HG03039 (cell line): ENCODE results near the gene CYBC1.
A peak's percentile ranks its signal among the peaks of the same experiment; 100 is the strongest.

Experiments used
- ATAC-seq: cut with Tn5 transposase; IDR thresholded peaks from one replicate; pipeline ENCODE4 v1.9.1; 2021; ENCODE audit warnings: mild to moderate bottlenecking, moderate library complexity; ENCODE audit not compliant: unreplicated experiment

The CYBC1 gene

DNA sequence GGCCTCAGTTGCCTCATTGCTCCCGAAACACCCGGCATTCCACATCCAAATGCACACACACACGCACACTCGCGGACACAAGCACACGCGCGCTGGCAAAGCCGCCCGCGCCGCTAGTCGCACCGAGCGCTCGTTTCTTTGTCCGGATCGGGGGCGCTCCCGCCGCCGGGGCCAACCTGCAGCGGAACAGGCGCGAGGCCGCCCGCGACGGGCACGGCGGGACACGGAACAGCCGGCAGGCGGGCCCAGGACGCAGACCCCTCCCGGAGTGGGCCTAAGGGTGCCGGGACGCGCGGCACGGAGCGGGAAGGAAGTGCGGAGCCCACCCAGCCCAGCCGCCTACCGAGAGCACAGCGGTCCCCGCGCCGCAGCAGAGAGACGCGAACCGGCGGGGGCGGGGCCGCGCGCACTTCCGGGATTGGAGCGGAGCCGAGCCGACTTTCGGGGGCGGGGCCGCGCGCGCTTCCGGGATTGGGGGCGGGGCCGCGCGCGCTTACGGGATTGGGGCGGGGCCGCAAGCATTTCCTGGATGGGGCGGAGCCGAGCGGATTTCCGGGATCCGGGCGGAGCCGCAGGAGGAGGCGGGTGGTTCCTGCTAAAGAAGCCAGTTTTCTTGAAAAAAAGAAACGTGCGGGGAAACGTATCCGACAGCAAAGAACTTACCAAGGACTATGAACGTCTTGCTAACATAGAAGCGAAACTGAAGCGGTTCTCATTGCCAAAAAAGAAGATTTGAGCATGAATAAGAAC is at the start of gene CYBC1:
Gene CYBC1, minus strand, starts transcription at position 396 of the 750 bp plus-strand sequence. CDS start 1,498 bp downstream, outside the sequence.
- peak; percentile 73 for ATAC-seq

DNA sequence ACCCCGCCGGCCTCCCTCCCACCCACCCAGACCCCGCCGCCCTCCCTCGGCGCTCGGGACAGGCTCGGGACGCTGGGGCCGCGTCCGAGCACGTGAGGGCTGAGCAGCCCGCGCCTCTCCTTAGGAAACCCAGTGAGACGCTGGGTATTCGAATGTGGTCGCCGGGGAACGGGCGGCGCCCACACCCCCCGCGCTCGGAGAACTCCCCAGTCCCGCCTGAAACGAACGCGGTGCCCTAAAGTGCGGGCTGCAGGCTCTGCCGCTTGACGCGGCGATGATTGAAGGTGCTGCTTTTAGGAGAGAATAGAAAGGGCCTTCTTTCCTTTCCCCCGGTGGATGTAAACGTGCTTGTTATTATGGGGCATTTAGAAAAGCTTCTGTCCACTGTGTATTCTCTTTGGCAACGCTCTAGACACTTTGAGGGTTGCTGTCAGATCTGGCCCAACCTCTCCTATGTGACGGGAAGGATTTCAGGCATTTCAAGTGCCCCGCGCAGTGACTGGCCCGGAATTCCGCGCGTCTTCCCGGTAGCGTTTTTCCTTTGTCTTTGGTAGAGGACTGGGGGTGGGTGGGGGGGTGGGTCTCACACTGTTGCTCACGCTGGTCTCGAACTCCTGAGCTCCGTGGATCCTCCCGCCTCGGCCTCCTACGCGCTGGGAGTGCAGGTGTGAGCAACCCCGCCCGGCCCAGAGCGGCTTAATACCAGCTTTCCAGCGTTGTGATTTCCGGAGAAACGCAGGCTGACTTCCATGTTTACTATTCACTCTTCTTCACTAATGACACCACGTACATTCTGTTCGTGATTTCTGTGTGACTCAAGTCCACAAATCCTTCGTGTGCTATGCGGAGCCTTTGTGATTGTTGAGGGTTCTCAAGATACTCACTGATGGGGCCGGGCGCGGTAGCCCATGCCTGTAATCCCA is 47.2 kb upstream of the CYBC1 start:
- no peak for ATAC-seq

DNA sequence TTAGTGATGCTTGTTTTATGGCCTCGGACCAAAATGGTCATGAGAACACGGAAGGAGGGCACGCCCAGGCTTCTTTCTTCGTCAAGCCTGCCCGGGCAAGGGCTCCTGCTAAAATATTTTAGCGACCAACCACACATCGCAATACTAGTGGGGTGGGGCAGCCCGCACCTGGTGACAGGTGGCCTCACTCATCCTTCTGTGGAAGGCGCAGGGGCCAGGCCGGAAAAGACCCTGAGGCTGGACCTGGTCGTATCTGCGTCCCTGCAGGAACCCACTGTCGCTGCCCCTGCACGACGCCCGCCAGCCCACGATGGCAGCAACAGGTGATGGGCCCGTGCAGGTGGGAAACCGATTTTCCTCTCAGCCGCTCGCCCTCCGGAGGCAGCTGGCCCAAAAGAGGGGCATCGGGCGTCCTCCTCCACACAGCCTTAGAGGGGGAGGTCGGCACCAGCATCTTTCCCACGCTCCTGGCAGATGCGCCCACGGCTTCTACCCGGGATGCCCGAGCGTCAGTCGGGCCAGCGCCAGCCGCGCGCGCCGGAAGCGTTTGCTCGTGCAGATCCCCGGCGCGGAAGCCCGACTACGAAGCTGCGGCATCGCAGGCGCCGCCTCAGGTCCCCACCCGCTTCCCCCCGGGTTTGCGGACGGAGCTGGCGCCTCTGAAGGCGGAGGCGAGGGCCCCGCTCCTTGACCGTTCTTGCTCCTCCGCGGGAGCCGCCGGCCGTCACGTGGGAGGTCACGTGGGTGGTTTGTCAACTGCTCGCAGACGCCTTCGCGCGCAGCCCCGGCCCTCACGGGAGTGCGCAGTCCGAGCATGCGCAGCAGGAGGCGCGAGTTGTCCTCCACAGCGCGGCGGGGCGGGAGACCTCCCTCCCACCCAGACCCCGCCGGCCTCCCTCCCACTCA is 46.2 kb upstream of the CYBC1 start:
- peak; percentile 50 for ATAC-seq

DNA sequence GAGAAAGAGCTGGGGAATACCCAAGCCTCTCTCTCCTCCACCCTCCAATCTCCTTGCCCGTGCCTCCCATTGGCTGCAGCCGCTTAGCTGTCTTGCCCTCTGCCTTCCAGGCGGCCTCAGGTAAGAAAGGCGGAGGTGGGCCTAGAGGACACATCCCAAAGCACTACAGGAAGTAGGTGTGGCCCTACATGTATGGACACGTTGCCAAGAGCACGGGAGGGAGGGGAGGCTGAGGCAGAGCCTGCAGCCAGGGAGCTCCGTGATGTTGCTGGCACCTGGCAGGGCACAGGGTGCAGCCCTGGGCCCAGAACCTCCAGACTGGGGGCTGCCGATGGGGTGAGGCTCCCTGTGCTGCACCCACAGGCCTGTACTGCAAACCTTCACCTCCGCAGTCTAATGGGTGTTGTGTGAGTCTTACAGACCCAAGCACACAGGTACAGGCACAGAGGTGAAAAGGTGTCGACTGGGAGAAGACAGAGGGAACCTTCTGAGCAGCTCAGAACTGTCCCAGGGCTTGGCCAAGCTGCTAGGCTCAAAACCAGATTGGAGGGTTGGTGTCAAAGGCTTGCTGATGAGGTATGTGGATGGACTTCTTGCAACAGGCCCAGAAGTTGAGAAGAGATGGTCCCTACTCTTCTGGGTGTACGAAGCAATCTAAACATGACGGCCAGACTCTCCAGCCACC is 45.4 kb upstream of the CYBC1 start:
- ATAC-seq, result no peak

DNA sequence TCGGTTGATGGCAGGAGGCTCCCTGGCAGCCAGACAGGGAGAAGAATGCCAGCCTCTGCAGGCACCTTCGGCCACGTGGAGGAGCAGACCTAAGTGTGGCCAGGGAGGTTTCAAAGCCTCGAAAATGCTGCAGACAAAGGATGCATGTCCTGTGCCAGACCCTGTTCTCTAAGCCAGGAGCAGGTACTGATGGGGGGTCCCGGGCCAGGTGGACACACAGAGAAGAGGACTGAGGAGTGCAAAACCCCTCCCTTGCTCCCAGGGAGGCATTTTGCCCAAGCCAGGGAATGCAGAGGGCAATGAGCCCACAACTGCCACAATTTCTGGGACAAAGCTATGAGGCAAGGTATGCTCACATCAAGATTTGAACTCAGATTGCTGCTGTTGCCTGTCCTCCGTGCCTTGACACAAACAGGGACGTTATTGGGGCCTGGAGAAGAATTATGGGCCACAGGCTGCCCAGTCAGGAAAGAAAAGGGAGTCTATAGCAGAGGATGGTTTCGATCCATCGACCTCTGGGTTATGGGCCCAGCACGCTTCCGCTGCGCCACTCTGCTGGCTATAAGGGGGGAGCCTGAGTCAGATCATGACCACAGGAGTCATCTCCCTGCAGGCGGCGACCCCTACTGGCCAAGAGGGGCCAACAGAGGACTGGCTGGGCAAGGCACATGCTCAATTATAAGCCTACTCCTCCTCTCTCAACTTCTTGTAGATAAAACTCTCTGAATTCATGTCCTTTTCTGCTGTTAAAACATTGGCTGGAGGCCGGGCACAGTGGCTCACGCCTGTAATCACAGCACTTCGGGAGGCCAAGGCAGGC is 43.9 kb upstream of the CYBC1 start:
- peak; percentile 48 for ATAC-seq

DNA sequence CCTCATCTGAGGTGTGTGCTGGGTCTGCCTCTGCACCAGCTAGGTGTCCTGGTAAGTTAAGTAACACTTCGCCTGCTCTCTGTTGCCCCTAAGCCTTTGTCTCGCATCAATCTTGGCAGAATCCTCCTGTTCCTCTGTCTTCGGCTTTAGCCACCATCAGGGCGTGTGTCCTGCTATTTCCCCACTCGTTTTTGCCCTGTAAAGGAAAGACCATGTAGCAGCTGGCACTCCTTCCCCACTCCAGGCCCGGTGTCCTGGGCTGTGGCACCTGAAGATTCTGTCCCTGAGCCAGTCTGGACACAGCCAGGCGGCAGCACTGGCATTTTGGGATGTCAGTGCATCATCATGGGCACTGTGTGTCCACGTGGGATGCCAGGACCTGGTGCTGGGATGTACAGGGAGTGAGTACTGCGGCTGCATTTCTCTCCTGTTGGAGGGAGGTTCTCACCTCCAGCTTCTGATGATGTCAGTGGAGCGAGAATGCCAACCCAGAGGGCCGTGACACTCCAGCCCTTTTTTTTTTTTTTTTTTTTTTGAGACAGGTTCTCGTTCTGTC is 42.8 kb upstream of the CYBC1 start:
- no peak for ATAC-seq

DNA sequence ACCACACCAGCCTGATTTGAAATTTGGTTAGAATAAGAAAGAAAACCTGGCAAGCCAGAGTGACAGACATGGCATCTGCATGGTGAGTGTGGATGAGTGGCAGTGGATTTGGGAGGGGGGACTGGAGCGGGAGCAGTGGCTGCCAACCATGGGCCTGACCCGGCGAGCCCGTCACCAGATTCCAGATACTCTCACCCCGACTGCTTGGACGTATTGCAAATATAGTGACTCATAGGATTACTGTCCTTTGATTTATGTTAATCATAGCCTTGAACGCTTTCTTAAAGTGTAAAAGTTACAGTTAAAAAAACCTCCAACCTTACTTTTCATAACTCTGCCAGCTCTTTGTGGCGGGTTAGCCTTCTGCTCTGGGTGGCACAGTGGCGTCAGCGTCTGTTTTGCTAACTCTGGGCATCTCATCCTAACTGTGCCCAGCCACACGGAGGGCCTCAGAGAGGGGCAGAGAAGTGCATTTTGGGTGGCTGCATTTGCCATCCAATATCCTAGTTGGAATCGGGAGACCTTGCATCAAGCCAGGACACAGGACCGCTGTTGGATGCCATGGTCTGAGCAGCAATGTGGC is 42.2 kb upstream of the CYBC1 start:
- ATAC-seq, result no peak

DNA sequence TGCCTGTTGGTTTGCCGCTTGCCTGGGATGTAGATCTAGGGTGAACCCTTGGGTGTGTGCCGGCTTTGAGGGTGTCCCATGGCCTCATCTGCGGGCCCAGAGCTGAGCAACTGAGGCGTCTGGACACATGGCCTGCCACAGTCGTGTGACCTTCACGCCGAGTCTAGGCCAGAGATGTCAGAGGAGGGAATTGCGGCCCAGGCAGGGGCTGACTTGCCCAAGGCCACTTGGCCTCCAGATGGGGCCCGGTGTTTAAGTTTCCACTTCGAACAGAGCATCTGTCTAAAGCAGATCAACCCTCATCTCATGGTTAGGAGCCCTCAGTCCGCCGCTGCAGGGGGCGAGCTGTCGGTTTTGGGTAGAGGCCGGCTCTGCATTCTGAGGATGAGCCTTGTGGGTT is 41.0 kb upstream of the CYBC1 start:
- ATAC-seq, result no peak

DNA sequence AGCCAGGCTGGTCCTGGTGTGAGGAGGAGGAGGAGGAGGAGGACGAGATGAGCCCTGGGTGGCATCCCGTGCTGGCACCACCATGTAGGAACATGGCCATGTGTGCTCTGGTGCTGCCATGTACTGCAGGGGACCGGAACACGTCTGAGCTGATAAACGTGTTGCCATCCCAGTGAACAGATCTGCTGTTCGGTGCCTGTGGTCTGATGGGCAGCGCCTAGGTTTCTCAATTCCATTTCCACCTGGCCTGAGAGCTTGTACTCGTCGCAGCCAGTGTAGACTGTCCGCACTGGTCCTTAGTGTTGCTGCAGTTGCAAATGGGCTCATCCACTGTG is 40.6 kb upstream of the CYBC1 start:
- no peak for ATAC-seq

DNA sequence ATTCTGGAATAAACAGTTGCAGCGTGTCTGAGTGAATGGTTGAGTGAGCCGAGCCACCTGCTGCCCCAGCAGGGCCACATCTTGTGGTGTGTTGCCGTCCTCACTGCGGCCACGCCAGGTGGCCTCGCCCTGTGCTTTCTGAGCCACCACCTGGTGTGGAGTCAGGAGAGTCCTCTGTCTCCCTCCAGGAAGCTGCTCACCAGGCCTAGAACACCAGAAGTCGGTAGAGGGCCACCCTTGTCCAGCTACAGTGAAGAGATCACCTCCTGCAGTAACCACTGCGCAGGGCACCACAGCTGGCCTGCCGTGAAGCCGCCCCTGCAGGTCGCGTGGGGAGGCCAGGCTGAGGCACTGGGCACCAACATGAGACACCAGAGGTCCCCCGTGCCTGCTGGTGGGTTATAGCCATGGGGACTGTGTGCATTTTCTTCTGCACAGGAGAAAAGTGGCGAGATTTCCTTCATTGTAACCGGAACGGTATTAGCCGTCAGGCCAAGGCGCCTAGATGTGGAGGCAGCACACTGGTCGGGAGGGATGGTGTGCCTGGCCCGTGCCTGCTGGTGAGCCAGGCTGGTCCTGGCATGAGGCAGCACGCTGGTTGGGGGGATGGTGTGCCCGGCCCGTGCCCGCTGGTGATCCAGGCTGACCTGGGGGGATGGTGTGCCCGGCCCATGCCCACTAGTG is 40.1 kb upstream of the CYBC1 start:
- no peak for ATAC-seq

DNA sequence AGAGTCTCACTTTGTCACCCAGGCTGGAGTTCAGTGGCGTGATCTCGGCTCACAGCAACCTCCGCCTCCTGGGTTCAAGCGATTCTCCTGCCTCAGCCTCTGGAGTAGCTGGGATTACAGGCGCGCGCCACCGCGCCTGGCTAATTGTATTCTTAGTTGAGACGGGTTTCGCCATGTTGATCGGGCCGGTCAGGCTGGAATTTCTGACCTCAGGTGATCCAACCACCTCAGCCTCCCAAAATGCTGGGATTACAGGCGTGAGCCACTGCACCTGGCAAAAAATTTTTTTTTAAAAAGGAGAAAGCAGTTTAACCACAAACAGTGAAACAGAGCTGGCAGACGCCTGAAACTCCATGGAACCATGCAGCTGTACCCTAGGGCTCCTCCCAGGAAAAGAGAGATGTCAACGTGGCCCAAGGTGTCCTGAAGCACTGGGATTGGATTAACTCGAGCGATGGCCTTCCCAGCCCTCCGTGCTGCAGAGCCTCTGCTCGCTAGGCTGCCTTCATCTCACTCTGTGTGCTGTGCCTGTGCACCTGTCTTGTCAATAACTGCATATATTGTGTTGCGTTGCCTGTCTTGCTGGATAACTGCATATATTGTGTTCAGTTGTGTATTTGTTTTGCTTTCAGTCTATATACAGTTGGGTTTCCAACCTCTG is 39.4 kb upstream of the CYBC1 start:
- ATAC-seq, result no peak

DNA sequence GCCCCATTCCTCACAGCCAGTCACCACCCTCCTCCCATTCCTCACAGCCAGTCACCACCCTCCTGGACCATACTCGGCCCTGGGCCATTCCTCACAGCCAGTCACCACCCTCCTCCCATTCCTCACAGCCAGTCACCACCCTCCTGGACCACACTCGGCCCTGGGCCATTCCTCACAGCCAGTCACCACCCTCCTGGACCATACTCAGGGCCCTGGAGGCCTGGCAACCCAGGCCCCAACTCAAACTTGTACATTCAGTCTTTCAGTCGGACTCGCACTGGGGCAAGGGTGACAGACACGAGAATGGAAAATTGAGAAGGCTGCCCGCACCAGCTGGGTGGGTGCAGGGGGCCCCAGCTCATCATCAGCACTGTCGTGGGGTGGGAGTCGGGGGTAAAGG is 38.6 kb upstream of the CYBC1 start:
- ATAC-seq, result no peak

DNA sequence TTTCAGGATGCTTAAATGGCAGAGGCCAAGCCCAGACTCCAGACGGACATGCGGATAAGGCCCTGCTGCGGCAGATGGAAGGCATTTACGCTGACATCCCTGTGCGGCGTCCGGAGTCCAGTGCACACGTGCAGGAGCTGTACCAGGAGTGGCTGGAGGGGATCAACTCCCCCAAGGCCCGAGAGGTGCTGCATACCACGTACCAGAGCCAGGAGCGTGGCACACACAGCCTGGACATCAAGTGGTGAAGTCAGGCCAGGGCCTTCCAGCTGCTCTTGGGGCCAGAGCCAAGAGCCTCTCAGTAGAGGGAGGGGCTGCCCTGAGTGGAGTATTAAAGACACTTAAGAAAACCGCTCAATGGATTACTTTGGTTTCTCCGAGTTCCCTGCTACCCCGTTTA is 37.4 kb upstream of the CYBC1 start:
- ATAC-seq, result no peak

DNA sequence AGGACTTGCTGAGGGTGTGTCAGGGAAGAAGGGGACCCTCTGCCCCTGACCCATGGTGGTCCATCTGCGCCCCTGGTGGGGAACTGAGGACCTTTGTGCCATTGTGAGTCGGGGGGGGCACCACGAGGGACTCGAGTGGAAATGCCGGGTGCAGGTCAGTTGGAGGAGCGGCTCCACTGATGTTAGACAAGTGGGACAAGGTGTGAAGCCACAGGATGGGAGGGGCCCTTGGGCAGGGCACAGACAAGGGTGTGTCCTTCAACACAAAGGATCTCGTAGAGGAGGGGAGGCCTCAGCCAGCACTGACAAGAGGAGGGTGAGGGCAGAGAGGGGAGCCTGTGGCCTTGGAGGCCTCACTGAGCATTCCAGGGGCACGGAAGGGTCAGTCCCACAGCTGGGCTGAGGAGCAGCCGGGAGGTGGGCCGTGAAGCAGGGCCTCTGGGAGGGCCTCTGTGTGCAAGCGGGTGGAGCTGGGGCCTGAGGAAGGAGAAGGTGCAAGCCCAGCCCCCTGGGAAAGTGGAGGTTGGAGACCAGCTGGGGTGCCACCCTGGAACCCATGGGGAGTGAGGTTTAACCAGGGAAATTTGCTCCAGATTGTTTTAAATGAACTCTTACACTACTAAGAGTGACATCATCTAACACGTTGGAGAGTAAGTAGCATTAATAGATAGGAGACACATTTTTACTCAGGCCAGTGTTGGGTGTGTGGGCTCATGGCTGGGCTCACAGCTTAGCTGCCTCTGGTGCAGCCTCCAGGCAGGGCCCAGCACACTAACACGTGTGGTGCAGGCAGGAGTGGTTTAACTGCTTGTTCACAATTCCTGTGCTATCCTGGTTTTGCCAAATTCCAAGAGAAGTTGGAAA is 35.9 kb upstream of the CYBC1 start:
- no peak for ATAC-seq

DNA sequence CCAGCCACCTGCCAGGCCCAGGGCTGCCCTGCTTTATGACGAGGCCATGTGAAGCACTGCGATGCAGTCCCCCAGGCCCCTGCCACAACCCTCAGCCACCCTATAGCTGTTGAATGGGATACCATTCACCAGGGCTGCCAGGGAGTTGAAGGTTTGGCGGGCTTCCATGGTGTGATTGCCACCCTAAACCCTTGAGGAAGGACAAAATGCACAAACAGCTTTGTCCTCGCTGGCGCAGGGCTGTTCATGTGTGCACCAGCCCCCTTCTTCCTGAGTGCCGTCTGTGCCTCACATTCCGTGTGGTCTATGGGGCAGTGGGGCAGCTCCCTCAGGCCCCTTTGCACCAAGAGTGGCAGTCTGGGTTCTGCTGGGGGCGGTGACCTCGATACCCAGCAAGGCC is 33.3 kb upstream of the CYBC1 start:
- ATAC-seq, result no peak

DNA sequence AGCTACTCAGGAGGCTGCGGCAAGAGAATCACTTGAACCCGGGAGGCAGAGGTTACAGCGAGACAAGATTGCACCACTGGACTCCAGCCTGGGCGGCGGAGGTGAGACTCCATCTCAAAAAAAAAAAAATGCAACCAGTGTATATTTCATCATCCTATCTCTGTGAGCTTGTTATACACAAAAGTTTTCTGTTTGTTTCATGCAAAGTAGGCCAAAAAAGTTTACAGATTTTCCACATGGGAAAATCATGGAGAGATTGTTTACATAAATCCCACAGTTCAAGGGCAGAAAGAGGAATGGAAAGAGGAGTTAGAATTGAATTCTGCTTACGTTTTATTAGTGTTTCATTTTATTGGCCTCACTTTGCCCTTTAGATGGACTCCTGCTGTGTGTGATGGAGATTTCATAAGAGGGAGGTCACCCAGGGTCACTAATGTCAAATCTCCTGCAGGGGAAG is 32.7 kb upstream of the CYBC1 start:
- no peak for ATAC-seq

DNA sequence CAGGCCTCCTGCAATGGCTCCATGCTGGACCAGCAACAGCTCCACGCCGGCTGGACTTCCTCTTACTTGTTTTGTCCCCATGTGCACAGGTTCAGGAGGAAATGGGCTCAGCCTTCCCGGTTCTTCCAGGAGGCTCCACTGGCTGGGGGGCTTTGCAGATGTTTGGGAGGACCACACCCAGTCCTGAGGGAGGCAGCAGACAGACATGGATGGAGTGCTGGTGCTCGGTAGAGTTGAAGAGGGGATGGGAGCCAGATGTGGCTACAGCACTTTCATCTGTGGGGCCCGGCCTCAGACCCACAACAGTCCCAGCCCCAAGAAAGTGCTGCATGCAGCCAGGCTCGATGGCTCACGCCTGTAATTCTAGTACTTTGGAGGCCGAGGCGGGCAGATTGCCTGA is 29.8 kb upstream of the CYBC1 start:
- ATAC-seq, result no peak
